Measurements from ENCODE around the gene DENND4B. TPM values are rescaled to one million over a fixed set of nuclear protein-coding genes. Genes with fewer than 3 reads are reported as not detected.
"Not testable (repeated sequence)": the region's sequence is repeated elsewhere in the genome, so short reads cannot be mapped to it uniquely, and the experiment has no call there.

The DENND4B gene
- total and polyA plus RNA-seq, 2 experiments from 2014 or later: 3.9 to 6.1 TPM

- in situ Hi-C loops (cut with MboI): no loop called here
Observed at GRCh38 chr1:153919876-153920852, 26.4 kb downstream of the DENND4B start.

DNA sequence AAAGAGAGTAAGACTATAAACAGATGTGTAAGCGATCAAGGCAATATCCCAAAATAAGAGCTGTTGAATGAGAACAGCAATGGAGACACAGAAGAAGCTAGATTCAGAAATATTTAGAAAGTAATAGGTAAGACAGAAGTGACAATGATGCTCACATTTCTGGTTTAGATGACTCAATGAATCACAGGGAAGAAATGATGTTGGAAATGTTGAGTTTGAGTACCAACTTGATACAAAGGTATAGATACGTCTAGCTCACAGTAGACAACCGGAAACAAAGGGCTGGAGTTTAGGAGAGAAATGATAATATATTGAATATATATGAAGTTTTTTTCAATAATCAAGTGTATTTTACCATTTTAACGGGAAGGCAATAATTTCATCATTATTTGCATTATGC, 30.2 kb downstream of the DENND4B start:
- Histone ChIP-seq H3K4me3 (no peak overlapping the region), H3K79me2 (ENCODE audit: insufficient read depth) (peaks cover 100% of the 10 kb centered on the region), H3K9me2 (ENCODE audit: insufficient read depth) (no peaks in the 10 kb centered on the region), H3K9ac (no peak overlapping the region), H3K36me3 (ENCODE audit: low read depth) (no peaks in the 10 kb centered on the region), H4K20me1 (ENCODE audit: insufficient read depth) (peaks cover 26% of the 10 kb centered on the region), H3K27ac (no peak overlapping the region), H3K4me2 (ENCODE audit: unreplicated experiment) (no peak overlapping the region), H3K27me3 (replicated peaks; ENCODE audit: insufficient read depth) (no peaks in the 10 kb centered on the region), H2AFZ (no peak overlapping the region), H3F3A (ENCODE audit: insufficient read depth) (peaks cover 16% of the 10 kb centered on the region), H3K9me3 (ENCODE audit: low read depth) (no peaks in the 10 kb centered on the region), H3K4me1 (ENCODE audit: insufficient read depth) (peaks cover 18% of the 10 kb centered on the region)
- TF ChIP-seq EZH2 (IDR thresholded peaks at IDR 0.05; ENCODE audit: insufficient read depth, poor library complexity, severe bottlenecking): no peak
- no peak for TF ChIP-seq EZH2phosphoT487 (IDR thresholded peaks at IDR 0.05; ENCODE audit: insufficient read depth, low read depth)
- WGBS, 2 experiments (ENCODE audit: low coverage in 1 of 2, low lambda C conversion rate in 2 of 2, missing lambda C conversion rate in 2 of 2): 86% methylated on average over 4 of the region's 4 CpGs
- DNase-seq: no peak
- in situ Hi-C loops (cut with MboI): no loop called here

More at GRCh38 chr1:153919876-153920852, 26.4 kb downstream of the DENND4B start:
- H3K79me2 ChIP-seq (ENCODE audit: insufficient read depth): peaks cover 71% of the 10 kb centered on the region
- H3K9ac ChIP-seq: peak overlapping the region; percentile 84; the same call in 1 of the 2 replicates
- peaks cover 23% of the 10 kb centered on the region for H4K20me1 ChIP-seq (ENCODE audit: insufficient read depth)
- H3K27ac ChIP-seq: peak overlapping the region; percentile 16; the same call in 1 of the 2 replicates
- peak overlapping the region; percentile 96 for H3K4me3 ChIP-seq
- H3K4me1 ChIP-seq (ENCODE audit: insufficient read depth): peaks cover 30% of the 10 kb centered on the region
- no peak overlapping the region for H2AFZ ChIP-seq
- H3K4me2 ChIP-seq (ENCODE audit: unreplicated experiment): peak overlapping the region; percentile 88
- no peaks in the 10 kb centered on the region for H3K9me2 ChIP-seq (ENCODE audit: insufficient read depth)
- H3K9me3 ChIP-seq (ENCODE audit: low read depth): no peaks in the 10 kb centered on the region
- WGBS, 2 experiments (ENCODE audit: low coverage in 1 of 2, low lambda C conversion rate in 2 of 2, missing lambda C conversion rate in 2 of 2): 27 to 28% methylated on average over 4 of the region's 4 CpGs
- H3K27me3 ChIP-seq (replicated peaks; ENCODE audit: insufficient read depth): no peaks in the 10 kb centered on the region
- peak; percentile 52 for DNase-seq
- H3F3A ChIP-seq (ENCODE audit: insufficient read depth): peaks cover 41% of the 10 kb centered on the region
- TF ChIP-seq EZH2phosphoT487 (IDR thresholded peaks at IDR 0.05; ENCODE audit: insufficient read depth, low read depth) (no peak), EZH2 (IDR thresholded peaks at IDR 0.05; ENCODE audit: insufficient read depth, poor library complexity, severe bottlenecking) (no peak)
- no peaks in the 10 kb centered on the region for H3K36me3 ChIP-seq (ENCODE audit: low read depth)

- H3K36me3 ChIP-seq (ENCODE audit: low read depth): no peaks in the 10 kb centered on the region
- TF ChIP-seq EZH2 (IDR thresholded peaks at IDR 0.05; ENCODE audit: insufficient read depth, poor library complexity, severe bottlenecking): no peak
- TF ChIP-seq EZH2phosphoT487 (IDR thresholded peaks at IDR 0.05; ENCODE audit: insufficient read depth, low read depth): no peak
- 94 to 100% methylated on average over 2 of the region's 2 CpGs for WGBS, 2 experiments (ENCODE audit: low coverage in 1 of 2, low lambda C conversion rate in 2 of 2, missing lambda C conversion rate in 2 of 2)
- H3K9me2 ChIP-seq (ENCODE audit: insufficient read depth): no peaks in the 10 kb centered on the region
- no peak overlapping the region for H2AFZ ChIP-seq
- no peaks in the 10 kb centered on the region for H3F3A ChIP-seq (ENCODE audit: insufficient read depth)
- DNase-seq: no peak
- H3K27ac ChIP-seq: no peak overlapping the region
- no peak overlapping the region for H3K9ac ChIP-seq
- H3K4me1 ChIP-seq (ENCODE audit: insufficient read depth): no peaks in the 10 kb centered on the region
- H3K4me3 ChIP-seq: no peak overlapping the region
- H3K27me3 ChIP-seq (replicated peaks; ENCODE audit: insufficient read depth): no peaks in the 10 kb centered on the region
- H3K9me3 ChIP-seq (ENCODE audit: low read depth): no peaks in the 10 kb centered on the region
- H3K4me2 ChIP-seq (ENCODE audit: unreplicated experiment): no peak overlapping the region
- H4K20me1 ChIP-seq (ENCODE audit: insufficient read depth): peaks cover 11% of the 10 kb centered on the region; the same call in 1 of the 2 replicates
- in situ Hi-C loops (cut with MboI): no loop called here
- peaks cover 100% of the 10 kb centered on the region for H3K79me2 ChIP-seq (ENCODE audit: insufficient read depth)
Observed at GRCh38 chr1:153912349-153912748, 34.2 kb downstream of the DENND4B start.

DNA sequence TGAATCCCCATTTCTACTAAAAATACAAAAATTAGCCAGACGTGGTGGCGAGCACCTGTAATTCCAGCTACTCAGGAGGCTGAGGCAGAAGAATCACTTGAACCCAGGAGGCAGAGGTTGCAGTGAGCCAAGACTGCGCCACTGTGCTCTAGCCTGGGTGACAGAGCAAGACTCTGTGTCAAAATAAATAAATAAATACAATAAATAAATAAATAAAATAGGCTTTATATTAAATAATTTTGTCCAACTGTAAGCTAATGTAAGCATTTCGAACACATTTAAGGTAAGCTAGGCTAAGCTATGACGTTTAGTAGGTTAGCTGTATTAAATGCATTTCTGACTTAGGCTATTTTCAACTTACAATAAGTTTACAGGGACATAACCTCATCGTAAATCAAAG, 36.0 kb downstream of the DENND4B start:
- H3K4me2 ChIP-seq (ENCODE audit: unreplicated experiment); H3K36me3 ChIP-seq (ENCODE audit: low read depth); in situ Hi-C loops (cut with MboI); H3K9me2 ChIP-seq (ENCODE audit: insufficient read depth); H3K4me3 ChIP-seq; H3F3A ChIP-seq (ENCODE audit: insufficient read depth); H3K9ac ChIP-seq; H2AFZ ChIP-seq; H3K27ac ChIP-seq; H3K27me3 ChIP-seq (replicated peaks; ENCODE audit: insufficient read depth); H3K4me1 ChIP-seq (ENCODE audit: insufficient read depth); H3K9me3 ChIP-seq (ENCODE audit: low read depth); DNase-seq: not testable (repeated sequence)
- Histone ChIP-seq H3K79me2 (ENCODE audit: insufficient read depth) (peaks cover 100% of the 10 kb centered on the region), H4K20me1 (ENCODE audit: insufficient read depth) (0 out of 2 replicates have a peak, but pooled peaks cover 11% of the 10 kb centered on the region)
- WGBS, 2 experiments (ENCODE audit: low coverage in 1 of 2, low lambda C conversion rate in 2 of 2, missing lambda C conversion rate in 2 of 2): 96 to 97% methylated on average over 6 of the region's 6 CpGs
